LNCaP clone FGC (cell line): ENCODE data around the gene ELFN2.
"Not testable (repeated sequence)": the region's sequence is repeated elsewhere in the genome, so short reads cannot be mapped to it uniquely, and the experiment has no call there.

Source experiments
- DNase-seq: peaks from one replicate; pipeline ENCODE4 v3.0.0-alpha.2; 2011; ENCODE audit warnings: low read depth
- H3K4me3 ChIP-seq: 2 replicates; pipeline ENCODE4 v1.5.1; 2011; ENCODE audit warnings: mild to moderate bottlenecking, low read depth, low read length, control low read depth
- CTCF ChIP-seq: IDR thresholded peaks from 2 replicates; pipeline ENCODE4 v1.5.1; 2012; ENCODE audit warnings: mild to moderate bottlenecking; ENCODE audit not compliant: control insufficient read depth, insufficient read depth; ENCODE audit errors: extremely low read depth

ELFN2 gene

GRCh38 chr22:37471727-37472417 is 44.6 kb upstream of the ELFN2 start:
- H3K4me3 ChIP-seq, result no peak overlapping the region
- DNase-seq, result no peak
- TF ChIP-seq CTCF, result no peak

GRCh38 chr22:37470087-37470445 is 42.8 kb upstream of the ELFN2 start:
- no peak overlapping the region for H3K4me3 ChIP-seq
- TF ChIP-seq CTCF, result no peak
- no peak for DNase-seq

- DNase-seq, result no peak
- H3K4me3 ChIP-seq, result no peak overlapping the region
- TF ChIP-seq CTCF, result no peak
These were observed 42.3 kb upstream of the ELFN2 start for GRCh38 chr22:37469416-37470086.

- not testable (repeated sequence) for DNase-seq, H3K4me3 ChIP-seq
These were observed 41.0 kb upstream of the ELFN2 start for GRCh38 chr22:37468201-37468695.

- no peak overlapping the region for H3K4me3 ChIP-seq
- TF ChIP-seq CTCF, result no peak
- DNase-seq, result no peak
These were observed 40.2 kb upstream of the ELFN2 start for GRCh38 chr22:37467391-37467955.

GRCh38 chr22:37464181-37464580 is 36.9 kb upstream of the ELFN2 start:
- no peak overlapping the region for H3K4me3 ChIP-seq
- TF ChIP-seq CTCF, result no peak
- DNase-seq, result no peak

- no peak for TF ChIP-seq CTCF
- no peak for DNase-seq
- no peak overlapping the region for H3K4me3 ChIP-seq
These were observed 35.7 kb upstream of the ELFN2 start for GRCh38 chr22:37462983-37463382.
